Eye (tissue), 1 donor: ENCODE data around the gene PLAAT5.
A peak's percentile ranks its signal among the peaks of the same experiment; 100 is the strongest.

Experiments
- DNase-seq: peaks from one replicate; pipeline ENCODE4 v3.0.0-alpha.2; 2015

PLAAT5 gene

GRCh38 chr11:63511048-63511748 is 20.2 kb upstream of the PLAAT5 start:
- peak; percentile 45 for DNase-seq

- DNase-seq: peak; percentile 66
Measured at GRCh38 chr11:63510360-63511047, 19.5 kb upstream of the PLAAT5 start.

GRCh38 chr11:63508745-63509144 is 17.8 kb upstream of the PLAAT5 start:
- DNase-seq: no peak

GRCh38 chr11:63508009-63508408 is 17.0 kb upstream of the PLAAT5 start:
- peak; percentile 34 for DNase-seq

GRCh38 chr11:63507511-63507910 is 16.5 kb upstream of the PLAAT5 start:
- no peak for DNase-seq

- DNase-seq: no peak
Measured at GRCh38 chr11:63506876-63507275, 15.9 kb upstream of the PLAAT5 start.

GRCh38 chr11:63505857-63506528 is 15.0 kb upstream of the PLAAT5 start, which contains the start of gene LGALS12:
TSS of gene LGALS12 (plus strand) at chr11:63506084. CDS start at chr11:63506459, 375 bp downstream.
- DNase-seq: no peak

GRCh38 chr11:63504933-63505586 is 14.1 kb upstream of the PLAAT5 start:
- DNase-seq: no peak

- no peak for DNase-seq
Measured at GRCh38 chr11:63504054-63504453, 13.1 kb upstream of the PLAAT5 start.

GRCh38 chr11:63503492-63503891 is 12.5 kb upstream of the PLAAT5 start:
- no peak for DNase-seq

GRCh38 chr11:63502252-63502820 is 11.4 kb upstream of the PLAAT5 start:
- DNase-seq: no peak

GRCh38 chr11:63501236-63501635 is 10.3 kb upstream of the PLAAT5 start:
- no peak for DNase-seq

- no peak for DNase-seq
Measured at GRCh38 chr11:63499874-63500273, 8.9 kb upstream of the PLAAT5 start.

- no peak for DNase-seq
Measured at GRCh38 chr11:63494975-63495374, 4.0 kb upstream of the PLAAT5 start.

- DNase-seq: no peak
Measured at GRCh38 chr11:63493127-63493526, 2.2 kb upstream of the PLAAT5 start.

GRCh38 chr11:63492441-63492840 is 1.5 kb upstream of the PLAAT5 start:
- DNase-seq: no peak

GRCh38 chr11:63491636-63492372 is 837 bp upstream of the PLAAT5 start:
- peak; percentile 41 for DNase-seq

- no peak for DNase-seq
Measured at GRCh38 chr11:63491240-63491587, 247 bp upstream of the PLAAT5 start.

GRCh38 chr11:63489879-63490278 is 1.1 kb downstream of the PLAAT5 start:
- DNase-seq: peak; percentile 79

- DNase-seq: no peak
Measured at GRCh38 chr11:63488789-63489188, 2.2 kb downstream of the PLAAT5 start.

- no peak for DNase-seq
Measured at GRCh38 chr11:63485777-63486176, 5.2 kb downstream of the PLAAT5 start.

- DNase-seq: no peak
Measured at GRCh38 chr11:63480039-63480438, 10.9 kb downstream of the PLAAT5 start.
